Glomerular endothelial cell (primary cell): ENCODE data around the gene BMAL2. TPM values are rescaled to one million over a fixed set of nuclear protein-coding genes. Genes with fewer than 3 reads are reported as not detected.

Experiments
- DNase-seq: peaks from one replicate; pipeline ENCODE4 v3.0.0-alpha.2; 2011; ENCODE audit warnings: low read depth, low spot score; ENCODE audit errors: extremely low read depth
- total RNA-seq: library from RNA; depleted of rRNA; stranded (reverse); fragments of >200 nt; gene quantifications from 2 replicates; pipeline ENCODE4 v1.2.3, GENCODE V29; 2015

Gene BMAL2
- total RNA-seq, 1 donor from 2014 or later = 33.3 TPM

DNA sequence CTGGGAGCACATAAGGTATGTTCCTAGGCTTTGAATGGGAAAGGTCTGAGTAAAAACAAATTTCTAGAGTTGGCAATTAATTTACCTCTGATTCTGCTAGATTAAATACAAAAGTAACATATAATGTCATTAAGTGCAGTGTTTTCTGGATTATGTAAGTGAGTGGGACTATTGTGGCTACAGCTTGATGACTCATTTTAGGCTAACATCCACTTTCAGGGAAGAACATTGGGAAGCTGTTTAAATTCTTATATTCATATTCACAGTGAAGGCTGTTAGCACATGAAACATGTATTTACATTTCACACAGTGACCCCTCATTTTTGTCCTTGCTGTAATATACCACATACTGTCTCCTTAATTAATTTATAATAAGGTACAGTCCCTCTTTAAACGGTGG lies 13.2 kb upstream of the BMAL2 start:
- DNase-seq = no peak

DNA sequence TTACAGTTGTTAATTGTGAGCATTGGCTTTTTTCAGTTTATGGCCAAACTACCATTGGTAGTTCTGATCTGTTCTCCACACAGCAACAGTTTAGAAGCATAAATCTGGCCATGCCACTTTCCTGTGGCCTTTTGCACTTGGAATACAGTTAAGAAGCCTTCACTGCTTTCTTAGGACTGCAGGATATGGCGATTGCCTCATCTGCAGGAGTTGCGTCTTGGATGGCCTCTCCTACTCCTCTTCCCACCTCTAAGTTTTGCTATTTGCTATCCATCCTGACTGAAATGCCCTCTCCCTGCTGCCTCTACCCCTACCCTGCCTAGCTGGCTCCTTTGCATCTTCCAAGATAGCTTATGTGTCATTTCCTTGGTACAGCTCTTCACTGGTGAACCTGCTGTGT lies 12.8 kb upstream of the BMAL2 start:
- DNase-seq = no peak

DNA sequence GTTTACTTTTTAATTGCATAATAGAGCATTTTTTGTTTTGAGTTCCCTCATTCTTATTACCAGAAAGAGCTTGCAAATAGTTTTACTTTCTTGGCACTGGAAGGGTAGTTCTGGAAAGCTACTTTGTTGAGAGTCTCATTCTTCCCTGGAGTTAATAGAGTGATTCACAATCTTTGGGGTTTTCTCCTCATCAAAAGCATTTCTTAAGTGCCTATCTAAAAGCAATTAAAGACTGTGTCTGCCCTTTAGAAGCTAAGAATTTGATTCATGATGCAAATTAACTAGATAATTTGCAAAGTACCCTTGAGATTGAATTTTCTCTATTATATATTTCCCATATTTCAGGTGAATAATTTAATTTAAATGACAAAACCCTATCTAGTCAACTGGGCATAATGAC lies 8.1 kb upstream of the BMAL2 start:
- DNase-seq = no peak

DNA sequence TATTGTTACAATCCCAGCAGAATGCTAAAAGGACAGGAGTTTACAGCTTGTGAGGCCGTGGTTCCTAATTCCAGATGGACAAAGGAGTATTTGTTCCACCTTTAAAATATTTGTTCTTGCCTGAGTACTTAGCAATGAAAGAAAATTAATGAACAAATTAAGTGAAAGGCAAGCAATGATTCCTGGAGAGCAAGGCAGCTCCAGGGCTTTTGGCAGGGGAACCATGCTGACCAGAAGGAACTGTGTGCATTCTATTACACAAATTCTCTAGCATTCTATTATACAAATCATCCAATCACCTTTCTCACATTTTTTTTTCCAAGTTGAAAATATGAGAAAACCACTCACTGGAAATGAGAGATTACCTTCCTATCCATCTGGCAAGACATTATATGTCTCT lies 1.8 kb upstream of the BMAL2 start:
- no peak for DNase-seq

DNA sequence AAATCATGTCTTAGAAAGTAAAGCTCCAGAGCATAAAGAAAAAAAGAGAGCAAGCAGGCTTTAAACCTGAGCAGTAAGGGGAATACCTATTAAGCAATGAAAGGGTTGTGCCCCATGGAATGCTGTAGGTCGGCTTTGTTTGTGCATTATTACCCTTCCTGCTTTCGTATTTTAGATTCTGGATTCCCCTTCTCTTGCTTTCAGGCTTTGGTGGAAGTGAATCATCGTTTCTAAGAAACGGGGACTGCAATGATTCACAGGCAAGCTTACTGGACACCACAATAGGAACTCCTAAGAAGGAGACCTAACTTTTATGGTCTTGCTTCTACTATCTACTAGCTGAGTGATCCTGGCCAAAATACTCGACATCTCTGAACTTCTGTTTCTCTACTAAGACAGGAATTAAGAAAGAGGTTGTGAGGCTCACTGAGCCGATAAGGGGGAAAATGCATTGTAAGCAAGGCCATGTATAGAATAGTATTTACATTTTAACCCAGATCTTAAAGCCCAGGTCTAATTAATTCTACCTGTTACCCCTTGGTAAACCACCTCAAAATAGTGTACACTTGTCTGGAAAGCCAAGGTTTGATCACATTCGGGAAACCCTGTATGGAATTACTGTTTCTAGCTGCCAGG lies 1.2 kb upstream of the BMAL2 start:
- peak; percentile 89 for DNase-seq

DNA sequence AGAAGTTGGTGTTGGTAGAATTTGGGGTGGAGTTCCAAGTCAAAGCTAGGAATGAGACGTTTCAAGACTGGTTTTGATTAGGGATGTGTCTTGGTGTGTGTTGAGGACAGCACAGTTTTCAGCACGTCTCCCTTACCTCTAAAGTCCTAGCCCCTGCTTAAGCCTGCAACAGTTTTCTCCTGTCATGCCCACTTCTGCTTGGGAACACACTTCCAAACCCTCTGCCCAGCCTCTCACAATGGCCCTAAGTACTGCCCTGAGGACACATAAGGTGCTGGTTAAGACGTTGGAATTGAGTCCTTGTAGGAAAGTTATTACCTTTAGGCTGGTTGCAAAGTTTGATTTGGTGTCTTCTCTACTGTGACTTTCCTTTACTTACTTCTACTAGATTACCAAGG lies 710 bp upstream of the BMAL2 start:
- no peak for DNase-seq

DNA sequence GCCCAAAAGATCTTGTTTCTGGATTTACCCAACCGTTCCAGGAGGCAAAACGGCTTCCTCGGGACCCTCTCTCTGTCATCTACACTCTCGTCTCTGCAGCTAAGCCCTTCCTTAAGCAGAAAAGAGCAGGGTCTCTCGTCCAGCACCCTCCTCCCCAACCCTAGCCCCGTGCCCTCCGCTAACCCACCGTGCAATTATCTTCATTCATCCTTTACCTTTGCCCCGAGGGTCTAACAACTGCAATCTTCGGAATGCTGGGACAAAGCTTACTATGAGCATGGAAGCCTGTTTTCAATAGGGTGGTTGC lies 276 bp upstream of the BMAL2 start:
- no peak for DNase-seq

DNA sequence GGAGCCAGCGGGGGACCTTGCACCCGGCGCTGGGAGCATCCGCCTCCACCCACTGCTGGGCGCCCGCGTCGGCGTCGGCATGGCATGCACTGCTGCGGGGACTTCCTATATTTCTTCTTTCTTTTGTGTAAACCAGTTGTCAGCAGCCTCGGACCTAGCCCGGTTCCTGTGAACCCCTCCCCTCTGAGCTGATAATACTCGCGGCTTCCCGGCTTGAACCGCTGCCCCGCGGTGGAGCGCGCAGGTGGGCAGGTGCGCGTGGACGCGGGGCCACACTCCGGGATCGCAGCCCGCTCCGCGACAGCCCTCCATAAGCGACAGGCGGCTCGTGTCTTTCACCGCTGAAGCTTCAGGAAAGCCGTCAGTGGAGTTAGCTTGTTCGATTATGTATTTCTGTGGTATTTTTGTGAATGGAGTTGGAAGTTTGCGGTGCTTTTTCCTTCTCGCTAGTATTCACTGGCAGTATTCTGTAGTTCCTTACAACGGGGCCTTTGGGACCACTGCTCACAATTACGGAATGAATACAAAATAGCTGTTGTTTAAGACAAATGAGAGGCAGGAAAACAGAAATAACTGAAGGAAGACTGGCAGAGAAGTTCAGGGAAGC lies 870 bp downstream of the BMAL2 start:
- DNase-seq = no peak

DNA sequence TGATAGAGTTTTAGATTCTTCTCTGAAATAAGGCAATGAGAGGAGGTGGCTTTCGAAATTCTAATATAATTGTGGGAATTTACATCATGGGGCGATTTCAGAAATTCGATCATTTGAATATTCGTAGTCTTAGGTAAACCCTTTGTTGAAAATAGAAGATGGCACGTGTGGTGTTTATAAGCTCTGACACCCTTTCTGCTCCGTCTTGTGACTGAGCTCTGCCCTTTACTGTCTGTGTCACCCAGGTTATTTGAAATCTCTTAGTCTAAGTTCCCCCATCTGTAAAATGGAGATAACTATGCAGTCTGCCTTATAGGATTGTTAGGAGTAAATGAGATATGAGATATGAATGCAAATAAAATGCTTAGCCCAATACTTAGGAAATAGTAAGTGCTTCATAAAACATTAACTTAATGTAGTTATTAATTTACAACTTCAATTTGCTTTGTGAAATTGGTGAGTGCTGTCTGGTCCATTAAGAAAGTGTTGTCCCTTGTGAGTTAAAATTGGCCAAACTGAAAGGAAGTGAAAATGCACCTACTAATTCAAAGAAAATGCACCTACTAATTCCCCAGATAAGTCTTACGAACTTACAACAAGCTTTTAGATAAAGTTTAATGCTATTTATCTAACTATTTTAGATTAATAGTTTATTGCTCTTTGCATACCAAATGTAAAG lies 1.5 kb downstream of the BMAL2 start:
- no peak for DNase-seq

DNA sequence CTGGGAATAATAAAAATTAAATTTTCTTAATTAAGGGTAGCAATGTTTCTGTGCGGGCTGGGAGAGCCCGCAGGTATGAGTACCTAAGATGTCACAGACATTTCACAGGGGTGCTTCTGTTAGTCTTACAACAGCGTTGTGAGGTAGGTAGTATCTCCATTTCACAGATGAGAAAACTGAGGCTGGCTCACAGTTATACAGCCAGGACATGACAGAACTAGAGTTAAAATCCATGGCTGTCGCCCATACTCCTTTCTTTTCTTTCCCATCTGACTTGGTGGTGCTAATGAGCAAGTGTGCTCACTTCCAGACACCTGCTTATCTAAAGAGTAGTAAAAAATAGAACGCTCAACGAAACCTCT lies 2.1 kb downstream of the BMAL2 start:
- no peak for DNase-seq

DNA sequence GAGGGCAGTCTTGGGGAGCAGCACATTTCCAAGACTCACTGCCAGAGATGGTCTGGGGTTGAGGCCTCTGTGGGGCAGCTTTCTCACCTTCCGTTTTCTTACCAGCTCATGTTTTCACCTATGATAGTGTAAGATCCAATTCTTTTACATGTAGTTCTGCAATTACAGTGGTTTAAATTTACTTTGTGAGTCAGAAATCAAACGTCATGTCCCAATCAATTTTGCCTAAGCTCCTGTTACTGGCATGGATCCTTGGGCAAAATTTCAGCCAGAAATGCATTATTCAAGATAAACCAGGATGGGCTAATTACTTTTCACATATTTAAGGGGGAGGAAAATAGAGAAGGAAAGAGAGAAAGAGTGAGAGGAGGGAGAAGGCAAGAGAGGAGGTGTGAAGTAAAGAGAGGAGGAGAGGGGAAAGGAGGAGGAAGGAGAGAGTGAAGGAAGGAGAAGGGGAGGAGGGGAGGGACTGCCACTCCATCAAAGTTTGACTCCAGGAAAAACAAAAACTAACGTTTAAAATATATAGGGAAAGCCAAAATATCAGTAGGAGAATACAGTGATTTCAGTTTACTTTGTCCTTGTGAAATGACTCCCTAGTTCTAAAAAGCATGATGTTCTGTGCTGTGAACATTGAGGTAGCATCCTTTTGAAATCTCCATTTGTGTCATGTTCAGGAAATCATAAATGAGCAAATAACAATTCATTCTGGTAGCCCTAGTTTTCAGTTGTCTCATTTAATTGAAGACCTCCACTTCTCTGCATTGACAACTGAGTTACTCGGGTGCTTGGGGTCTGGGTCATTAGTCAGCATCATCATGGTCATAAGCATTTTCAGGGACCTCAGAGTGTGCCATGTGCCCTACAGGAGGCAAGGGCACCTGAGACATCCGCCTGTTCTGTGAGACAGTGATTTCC lies 3.0 kb downstream of the BMAL2 start:
- DNase-seq = no peak

DNA sequence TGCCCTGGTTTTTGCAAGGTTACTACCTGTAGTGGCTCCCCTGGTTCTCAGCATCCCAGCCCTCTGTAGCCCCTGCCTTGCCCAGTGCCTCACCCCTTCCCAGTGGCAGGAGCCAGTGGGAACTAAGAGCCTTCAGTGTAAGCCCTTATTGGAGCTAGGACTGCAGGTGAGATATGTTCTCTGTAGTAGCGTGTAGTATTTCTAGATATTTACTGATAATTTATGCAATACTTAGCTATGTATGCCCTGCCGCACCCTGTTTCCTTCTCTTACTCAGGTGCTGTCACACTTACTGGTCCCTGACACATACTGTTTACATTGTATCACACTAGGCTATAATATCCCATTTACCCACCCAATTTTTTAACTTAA lies 3.6 kb downstream of the BMAL2 start:
- DNase-seq = no peak

DNA sequence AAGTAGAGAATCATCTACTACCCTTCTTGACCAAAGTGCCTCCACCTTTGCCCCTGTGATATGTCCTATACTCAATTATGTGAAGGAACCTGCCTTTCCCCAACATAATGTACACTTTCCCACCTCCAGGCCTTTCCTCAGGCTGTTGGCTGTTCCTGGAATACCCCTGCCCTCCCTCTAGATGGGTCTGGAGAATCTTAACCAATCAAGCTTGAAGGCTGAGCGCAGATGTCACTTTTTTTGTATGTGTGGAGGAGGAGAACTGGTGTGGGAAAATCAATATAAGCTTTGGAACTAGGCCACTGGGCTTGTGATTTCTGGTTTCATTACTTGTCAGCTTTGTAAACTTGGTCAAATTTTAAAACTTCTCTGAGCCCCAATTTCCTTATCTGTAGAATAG lies 4.7 kb downstream of the BMAL2 start:
- no peak for DNase-seq

DNA sequence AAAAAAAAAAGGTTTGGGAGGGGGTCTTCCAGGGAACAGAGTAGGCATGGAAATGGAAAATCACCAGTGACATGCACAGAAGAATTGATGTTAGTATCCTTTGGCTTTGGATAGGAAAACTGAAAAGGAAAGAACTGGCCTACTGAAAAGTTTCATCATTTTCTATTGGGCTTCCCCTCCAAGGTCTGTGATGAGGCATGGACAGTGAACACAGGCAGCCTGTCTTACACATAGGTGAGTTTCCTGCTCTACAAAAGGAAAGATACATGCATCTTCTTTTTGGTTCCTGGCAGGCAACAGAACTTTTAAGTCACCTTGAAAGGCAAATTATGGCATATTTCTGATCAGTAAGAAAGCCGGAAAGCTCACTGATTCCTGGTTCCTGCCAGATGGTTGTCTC lies 5.8 kb downstream of the BMAL2 start:
- no peak for DNase-seq

DNA sequence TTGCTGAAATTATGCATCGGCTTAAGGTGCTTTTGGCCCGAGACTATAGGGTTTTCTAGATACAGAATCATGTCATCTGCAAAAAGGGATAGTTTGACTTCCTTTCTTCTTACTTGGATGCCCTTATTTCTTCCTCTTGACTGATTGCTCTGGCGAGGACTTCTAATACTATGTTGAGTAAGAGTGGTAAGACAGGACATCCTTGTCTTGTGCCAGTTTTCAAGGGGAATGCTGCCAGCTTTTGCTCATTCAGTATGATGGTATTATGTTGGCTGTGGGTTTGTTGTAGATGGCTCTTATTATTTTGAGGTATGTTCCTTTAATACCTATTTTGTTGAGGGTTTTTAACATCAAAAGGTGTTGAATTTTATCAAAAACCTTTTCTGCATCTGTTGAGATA lies 8.3 kb downstream of the BMAL2 start:
- DNase-seq = no peak

DNA sequence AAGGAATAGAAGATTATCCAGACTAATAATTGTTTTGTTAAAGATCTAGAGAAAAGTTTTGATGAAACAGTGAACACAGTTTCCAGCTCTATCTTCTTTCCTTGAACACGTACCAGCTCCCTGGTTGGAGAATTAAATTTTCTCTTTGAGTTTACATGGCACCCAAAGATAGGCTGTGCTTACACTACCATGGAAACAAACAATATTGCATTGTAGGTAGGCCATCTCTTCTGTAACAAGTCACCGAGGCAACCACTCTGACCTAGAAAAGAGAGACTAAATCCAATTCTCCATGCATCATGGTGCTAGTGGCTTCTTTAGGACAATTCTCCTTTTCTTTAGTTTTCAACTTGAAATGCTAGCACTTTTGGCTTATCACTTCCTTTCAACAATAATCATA lies 9.9 kb downstream of the BMAL2 start:
- no peak for DNase-seq

DNA sequence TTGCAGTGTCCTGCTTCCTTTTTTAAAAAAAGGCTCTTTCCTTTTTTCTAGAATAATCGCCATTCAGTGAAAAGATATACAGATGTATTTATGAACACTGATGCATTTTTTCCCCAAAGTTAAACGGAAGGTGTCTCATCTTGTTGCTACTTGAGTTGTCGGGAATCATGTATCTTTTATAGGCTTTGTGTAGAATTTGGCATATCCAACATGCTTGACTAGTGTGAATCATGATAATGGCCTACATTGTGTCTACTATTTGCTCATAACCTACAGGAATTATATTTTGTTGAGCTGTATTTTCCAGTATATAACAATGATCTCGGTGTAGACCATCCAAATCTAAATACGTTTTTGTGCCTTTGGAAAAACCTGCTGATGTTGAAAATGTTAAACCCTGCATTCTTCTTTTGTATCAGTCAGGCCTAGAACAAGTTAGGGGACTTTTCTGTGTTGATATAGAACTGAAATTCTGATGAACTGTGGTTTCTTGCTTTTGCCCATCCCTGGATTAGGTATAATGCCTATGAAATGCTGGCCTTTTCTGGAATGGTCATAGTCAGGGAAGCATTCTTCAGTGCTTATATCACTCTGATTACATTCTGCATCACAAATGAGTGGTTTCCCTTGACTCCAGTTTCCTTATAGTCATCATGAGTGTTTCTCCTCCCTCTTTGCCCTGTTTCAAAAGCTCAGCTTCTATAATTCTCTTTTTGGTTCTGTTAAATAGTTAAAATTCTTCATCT lies 10.8 kb downstream of the BMAL2 start:
- peak; percentile 51 for DNase-seq

DNA sequence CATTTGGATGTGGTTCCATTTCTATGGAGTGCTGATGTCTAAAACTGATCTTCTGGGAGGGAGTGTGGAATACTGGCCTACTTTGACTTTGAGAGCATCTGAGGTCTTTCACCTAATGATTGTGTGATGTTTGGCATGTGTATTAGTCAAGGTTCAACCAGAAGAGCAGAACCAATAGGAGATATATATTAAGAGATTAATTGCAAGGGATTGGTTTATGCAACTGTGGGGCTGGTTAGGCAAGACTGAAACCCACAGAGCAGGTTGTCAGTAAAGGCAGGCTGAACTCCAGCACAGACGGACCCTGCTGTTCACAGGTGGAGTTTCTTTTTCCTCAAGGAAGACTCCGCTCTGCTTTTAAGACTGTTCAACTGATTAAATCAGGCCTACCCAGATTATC lies 11.6 kb downstream of the BMAL2 start:
- DNase-seq = no peak

DNA sequence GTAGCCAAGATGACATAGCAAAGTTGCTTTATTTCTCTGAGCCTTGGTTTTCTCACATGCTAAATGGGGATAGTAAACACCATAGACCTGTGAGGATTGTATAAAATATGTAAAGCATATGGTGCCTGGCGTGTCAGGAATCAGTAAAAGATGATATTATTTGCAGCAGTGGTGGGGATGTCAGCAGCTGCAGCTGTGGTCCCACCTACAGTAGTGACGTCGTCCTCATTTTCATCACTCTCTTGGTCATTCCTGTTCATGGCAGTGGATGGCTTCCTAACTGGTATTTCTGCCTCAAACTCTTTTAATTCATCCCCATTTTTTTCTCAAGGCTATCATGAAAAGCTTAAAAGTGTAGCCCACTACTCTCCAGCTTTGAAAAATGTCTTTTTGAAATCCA lies 12.1 kb downstream of the BMAL2 start:
- DNase-seq = no peak

DNA sequence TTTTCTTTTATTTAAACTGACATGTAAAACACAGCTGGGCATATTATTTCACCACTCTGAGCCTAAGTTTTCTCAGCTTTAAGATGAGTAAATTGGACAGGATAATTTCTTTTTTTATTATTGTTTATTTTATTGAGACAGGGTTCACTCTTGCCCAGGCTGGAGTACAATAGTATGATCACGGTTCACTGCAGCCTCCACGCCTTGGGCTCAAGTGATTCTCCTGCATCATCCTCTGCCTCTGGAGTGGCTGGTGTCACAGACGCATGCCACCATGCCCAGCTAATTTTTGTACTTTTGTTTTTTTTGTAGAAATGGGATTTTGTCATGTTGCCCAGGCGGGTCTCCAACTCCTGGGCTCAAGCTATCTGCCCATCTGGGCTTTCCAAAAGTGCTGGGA lies 12.7 kb downstream of the BMAL2 start:
- DNase-seq = no peak

DNA sequence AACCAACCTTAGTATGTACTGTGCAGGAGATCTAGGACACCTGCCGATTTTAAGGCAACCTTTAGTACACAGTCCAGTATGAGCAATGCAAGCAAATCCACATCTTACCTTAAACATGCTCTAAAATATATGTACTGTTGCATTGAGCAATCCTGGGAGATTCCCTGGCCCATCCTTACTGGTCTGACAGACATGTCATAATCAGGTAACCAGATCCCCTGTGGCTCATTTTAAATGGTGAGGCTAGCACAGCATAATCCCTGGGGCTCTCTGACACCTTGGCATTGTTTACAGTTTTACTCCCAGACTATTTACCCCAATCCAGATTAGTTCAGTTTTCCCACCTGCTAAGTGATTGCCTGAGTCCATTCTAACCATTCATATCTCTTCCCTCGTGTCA lies 15.1 kb downstream of the BMAL2 start:
- DNase-seq = no peak
